ENCODE measurements around the gene BAZ2B.
"Not testable (repeated sequence)": the region's sequence is repeated elsewhere in the genome, so short reads cannot be mapped to it uniquely, and the experiment has no call there.

BAZ2B gene

GRCh38 chr2:159399716-159400415, 216.5 kb downstream of the BAZ2B start:
- DNase-seq: no peak

DNA sequence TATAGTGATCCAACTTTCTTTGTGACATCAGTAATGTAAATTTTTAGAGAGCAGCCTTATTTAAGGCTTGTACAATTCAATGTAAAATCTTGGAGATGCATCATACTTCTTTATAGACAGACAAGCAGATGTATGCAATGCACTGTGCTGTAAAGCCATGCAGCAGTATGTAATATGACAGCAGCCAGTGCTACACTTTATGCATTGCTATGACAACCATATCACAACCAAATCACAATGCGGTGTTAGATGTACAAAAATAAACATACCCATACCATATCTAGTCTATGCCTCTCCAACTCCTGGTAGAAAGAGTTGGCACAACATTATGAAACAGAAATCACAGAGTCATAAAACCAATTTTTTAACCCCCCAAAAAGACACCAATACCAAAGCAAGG, 219.5 kb downstream of the BAZ2B start:
- no peak for DNase-seq

GRCh38 chr2:159382447-159383028, 233.8 kb downstream of the BAZ2B start:
- no peak for DNase-seq

DNA sequence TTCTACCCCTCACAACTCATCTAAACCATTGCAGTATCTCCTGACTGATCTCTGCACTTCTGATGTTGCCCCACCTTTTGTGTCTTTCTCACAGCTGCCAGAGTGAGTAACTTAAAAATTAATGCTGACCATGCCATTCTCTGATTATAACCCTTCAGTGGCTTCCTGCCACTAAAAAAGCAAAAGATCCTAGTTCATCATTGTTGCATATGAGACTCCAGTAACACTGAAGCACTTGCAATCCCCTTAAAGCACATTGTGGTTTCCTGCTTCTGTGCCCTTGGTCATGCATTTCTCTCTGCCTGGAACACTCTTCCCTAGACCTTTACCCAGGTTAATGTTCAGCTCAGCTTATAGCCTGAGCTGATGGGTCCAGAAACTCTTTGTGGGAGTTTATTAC, 234.8 kb downstream of the BAZ2B start:
- no peak for DNase-seq

- DNase-seq: no peak
Observed at GRCh38 chr2:159380685-159381239, 235.6 kb downstream of the BAZ2B start.

DNA sequence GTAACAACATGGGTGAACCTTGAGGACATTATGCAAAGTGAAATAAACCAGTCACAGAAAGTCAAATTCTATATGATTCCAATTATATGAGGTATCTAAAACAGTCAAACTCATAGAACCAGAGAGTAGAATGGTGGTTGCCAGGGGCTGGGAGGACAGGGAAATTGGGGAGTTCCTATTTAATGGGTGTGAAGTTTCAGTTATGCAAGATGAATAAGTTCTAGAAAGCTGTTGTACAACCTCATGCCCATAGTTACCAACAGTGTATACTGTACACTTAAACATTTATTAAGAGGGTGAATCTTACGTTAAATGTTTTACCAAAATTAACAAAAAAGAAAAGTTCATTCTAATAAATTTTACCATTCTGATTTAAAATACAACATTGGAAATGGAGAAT, 237.2 kb downstream of the BAZ2B start:
- DNase-seq: no peak

DNA sequence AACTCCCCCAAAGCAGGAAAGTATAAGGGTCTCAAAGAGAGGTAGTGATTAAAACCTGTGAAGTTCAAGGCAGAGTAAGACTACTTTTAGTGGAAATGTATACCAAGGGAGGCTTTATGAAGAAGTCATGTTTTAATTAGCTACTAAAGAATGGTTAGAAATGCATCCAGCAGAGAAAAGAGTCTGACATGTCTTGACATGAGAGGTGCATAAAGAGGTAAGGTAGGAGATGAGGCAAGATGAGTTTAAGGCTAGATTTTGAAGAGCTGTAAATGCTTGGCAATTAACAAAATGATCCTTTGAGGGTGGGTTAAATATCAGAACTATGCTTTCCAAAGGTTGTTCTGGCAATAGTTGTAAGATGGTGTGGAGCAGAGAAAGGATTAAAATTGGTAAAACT, 241.1 kb downstream of the BAZ2B start:
- DNase-seq: no peak

- DNase-seq: no peak
Observed at GRCh38 chr2:159371506-159371905, 244.8 kb downstream of the BAZ2B start.

DNA sequence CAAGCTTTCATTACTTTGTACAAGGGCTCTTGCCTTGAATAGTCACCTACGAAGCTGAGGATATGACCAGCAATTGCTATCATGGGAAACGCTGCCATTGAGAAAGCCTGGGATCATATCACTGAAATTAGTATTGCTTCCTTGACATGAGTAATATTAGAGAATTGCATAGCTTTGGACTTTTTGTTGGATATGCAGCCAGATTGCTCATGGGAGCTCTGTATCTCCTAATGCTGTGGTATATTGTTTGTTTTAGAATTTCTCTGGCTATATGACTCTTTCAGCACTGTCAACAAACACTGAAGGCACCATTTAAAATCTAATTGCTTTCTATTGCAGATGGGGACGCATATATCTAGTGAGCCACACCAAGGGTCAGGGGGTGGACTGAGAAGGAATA, 249.8 kb downstream of the BAZ2B start:
- no peak for DNase-seq

GRCh38 chr2:159362816-159363251, 253.5 kb downstream of the BAZ2B start:
- no peak for DNase-seq

- DNase-seq: no peak
Observed at GRCh38 chr2:159362094-159362493, 254.3 kb downstream of the BAZ2B start.

DNA sequence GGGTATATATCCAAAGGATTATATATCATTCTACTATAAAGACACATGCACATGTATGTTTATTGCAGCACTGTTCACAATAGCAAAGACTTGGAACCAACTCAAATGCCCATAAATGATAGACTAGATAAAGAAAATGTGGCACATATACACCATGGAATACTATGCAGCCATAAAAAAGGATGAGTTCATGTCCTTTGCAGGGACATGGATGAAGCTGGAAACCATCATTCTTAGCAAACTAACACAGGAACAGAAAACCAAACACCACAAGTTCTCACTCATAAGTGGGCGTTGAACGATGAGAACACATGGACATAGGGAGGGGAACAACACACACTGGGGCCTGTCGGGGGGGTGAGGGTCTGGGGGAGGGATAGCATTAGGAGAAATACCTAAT, 254.7 kb downstream of the BAZ2B start:
- not testable (repeated sequence) for DNase-seq

- DNase-seq: no peak
Observed at GRCh38 chr2:159356053-159356554, 260.2 kb downstream of the BAZ2B start.

GRCh38 chr2:159351977-159352376, 264.4 kb downstream of the BAZ2B start:
- DNase-seq: no peak

GRCh38 chr2:159349674-159350299, 266.6 kb downstream of the BAZ2B start:
- no peak for DNase-seq

GRCh38 chr2:159326569-159327255, 289.6 kb downstream of the BAZ2B start:
- no peak for DNase-seq

- no peak for DNase-seq
Observed at GRCh38 chr2:159322419-159322818, 293.9 kb downstream of the BAZ2B start.

GRCh38 chr2:159317392-159318088, 298.8 kb downstream of the BAZ2B start:
- DNase-seq: no peak

DNA sequence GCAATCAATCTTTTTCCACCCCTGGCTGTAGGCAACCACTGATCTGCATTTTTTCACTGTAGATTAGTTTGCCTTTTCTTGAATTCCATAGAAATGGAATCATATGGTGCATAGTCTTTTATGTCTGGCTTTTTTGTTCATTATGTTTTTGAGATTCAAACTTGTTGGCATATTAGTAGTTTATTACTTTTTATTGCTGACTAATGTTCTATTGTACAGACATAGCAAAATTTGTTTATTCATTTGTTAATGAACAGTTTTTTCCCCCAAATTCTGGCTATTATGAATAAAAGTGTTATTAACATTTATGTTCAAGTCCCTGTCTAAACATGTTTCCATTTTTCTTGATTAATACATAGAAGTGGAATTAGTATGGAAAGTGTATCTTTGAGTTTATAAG, 308.4 kb downstream of the BAZ2B start:
- no peak for DNase-seq

DNA sequence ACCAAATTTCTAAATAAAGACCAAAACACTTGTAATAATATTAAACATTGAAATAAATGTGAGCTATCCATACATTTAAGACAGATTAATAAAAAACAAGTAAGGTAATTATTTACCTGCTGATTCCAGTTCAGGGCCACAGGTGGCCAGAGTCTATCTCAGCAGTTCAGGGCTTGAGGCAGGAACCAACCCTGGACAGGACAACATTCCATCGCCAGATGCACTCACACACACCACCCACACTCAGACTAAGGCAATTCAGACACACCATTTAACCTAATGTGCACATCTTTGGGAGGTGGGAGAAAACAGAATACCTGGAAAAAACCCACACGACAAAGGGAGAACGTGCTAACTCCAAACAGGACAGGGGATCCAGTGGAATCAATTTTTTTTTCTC, 315.8 kb downstream of the BAZ2B start:
- no peak for DNase-seq

- no peak for DNase-seq
Observed at GRCh38 chr2:159298967-159299366, 317.4 kb downstream of the BAZ2B start.

DNA sequence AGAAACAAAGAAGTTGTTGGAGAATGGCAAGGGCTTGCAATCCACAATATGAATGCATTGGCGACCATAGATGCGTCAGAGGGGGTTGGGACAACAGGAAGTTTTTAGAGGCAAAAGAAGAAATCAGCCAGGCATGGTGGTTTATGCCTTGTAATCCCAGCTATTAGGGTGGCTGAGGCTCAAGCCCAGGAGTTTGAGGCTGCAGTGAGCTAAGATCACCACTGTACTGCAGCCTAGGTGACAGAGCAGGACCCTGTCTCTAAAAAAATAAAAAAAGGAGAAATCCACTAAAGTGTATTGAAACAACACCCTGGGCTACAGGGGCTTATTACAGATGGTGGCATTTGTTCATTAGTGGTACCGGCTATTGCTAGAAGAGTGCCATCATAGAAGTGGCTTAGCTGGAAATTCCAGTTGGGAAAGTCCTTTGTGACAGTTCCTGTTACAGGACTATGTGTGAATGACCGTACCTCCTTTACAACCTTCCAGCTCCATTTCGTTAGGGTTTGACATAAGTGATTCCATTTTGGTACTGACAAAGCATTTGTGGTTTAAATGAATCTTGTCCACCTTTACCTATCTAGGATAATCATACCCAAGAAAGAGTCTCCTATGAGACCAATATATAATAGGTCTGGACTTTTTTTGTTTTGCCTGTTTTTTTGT, 319.2 kb downstream of the BAZ2B start:
- no peak for DNase-seq
